Ectodermal cell (in vitro differentiated cells): ENCODE results near the gene CBX4.

ENCODE experiments used
- H3K27ac ChIP-seq: 2 replicates; pipeline ENCODE4 v1.7.0; 2013; ENCODE audit warnings: mild to moderate bottlenecking, low read depth, low read length; ENCODE audit not compliant: insufficient read depth, poor library complexity, severe bottlenecking
- H3K27me3 ChIP-seq: 2 replicates; pipeline ENCODE4 v1.7.0; 2013; ENCODE audit warnings: mild to moderate bottlenecking, low read length; ENCODE audit not compliant: insufficient read depth, control insufficient read depth, poor library complexity, severe bottlenecking
- H3K36me3 ChIP-seq: one replicate; pipeline ENCODE4 v1.7.0; 2013; ENCODE audit warnings: low read length; ENCODE audit not compliant: control insufficient read depth, insufficient read depth
- H3K4me1 ChIP-seq: one replicate; pipeline ENCODE4 v1.7.0; 2013; ENCODE audit warnings: low read length; ENCODE audit not compliant: control insufficient read depth, insufficient read depth
- H3K4me3 ChIP-seq: 2 replicates; pipeline ENCODE4 v1.7.0; 2013; ENCODE audit warnings: low read depth, low read length, control low read depth; ENCODE audit not compliant: insufficient read depth
- H3K9me3 ChIP-seq: 2 replicates; pipeline ENCODE4 v1.7.0; 2013; ENCODE audit warnings: mild to moderate bottlenecking, low read length, moderate library complexity; ENCODE audit not compliant: control insufficient read depth
- WGBS, 2 experiments: methylation state at CpG; one replicate each; pipeline ENCODE4 v1.1.7; 2013; ENCODE audit warnings: missing lambda C conversion rate in 2 of 2; 5-methylcytosine and 5-hydroxymethylcytosine counted together

The CBX4 gene

GRCh38 chr17:79872762-79873161 lies 33.5 kb upstream of the CBX4 start:
- Histone ChIP-seq H3K4me1 (peaks cover 12% of the 10 kb centered on the region), H3K4me3 (no peak overlapping the region), H3K36me3 (no peaks in the 10 kb centered on the region), H3K27me3 (no peaks in the 10 kb centered on the region), H3K27ac (no peak overlapping the region), H3K9me3 (no peaks in the 10 kb centered on the region)
- WGBS, 2 experiments = 92 to 93% methylated on average over 10 of the region's 10 CpGs

GRCh38 chr17:79871131-79871530 lies 31.9 kb upstream of the CBX4 start:
- Histone ChIP-seq H3K4me1 (peaks cover 12% of the 10 kb centered on the region), H3K27ac (no peak overlapping the region), H3K36me3 (no peaks in the 10 kb centered on the region), H3K4me3 (no peak overlapping the region), H3K9me3 (no peaks in the 10 kb centered on the region), H3K27me3 (no peaks in the 10 kb centered on the region)
- WGBS, 2 experiments = 94% methylated on average over 18 of the region's 18 CpGs

GRCh38 chr17:79870540-79870939 lies 31.3 kb upstream of the CBX4 start:
- 91 to 94% methylated on average over 15 of the region's 15 CpGs for WGBS, 2 experiments

GRCh38 chr17:79866791-79867518 lies 27.7 kb upstream of the CBX4 start:
- 90% methylated on average over 10 to 11 of the region's 11 CpGs for WGBS, 2 experiments
- Histone ChIP-seq H3K4me3 (no peak overlapping the region), H3K4me1 (peaks cover 16% of the 10 kb centered on the region), H3K36me3 (no peaks in the 10 kb centered on the region), H3K27ac (no peak overlapping the region), H3K9me3 (no peaks in the 10 kb centered on the region), H3K27me3 (no peaks in the 10 kb centered on the region)

More at GRCh38 chr17:79870540-79870939, 31.3 kb upstream of the CBX4 start:
- H3K27me3 ChIP-seq = no peaks in the 10 kb centered on the region
- peaks cover 12% of the 10 kb centered on the region for H3K4me1 ChIP-seq
- H3K9me3 ChIP-seq = no peaks in the 10 kb centered on the region
- H3K27ac ChIP-seq = no peak overlapping the region
- H3K4me3 ChIP-seq = no peak overlapping the region
- no peaks in the 10 kb centered on the region for H3K36me3 ChIP-seq

GRCh38 chr17:79865351-79866210 lies 26.3 kb upstream of the CBX4 start:
- no peak overlapping the region for H3K4me3 ChIP-seq
- no peaks in the 10 kb centered on the region for H3K36me3 ChIP-seq
- WGBS, 2 experiments = 89 to 90% methylated on average over 18 of the region's 18 CpGs
- no peaks in the 10 kb centered on the region for H3K27me3 ChIP-seq
- peaks cover 19% of the 10 kb centered on the region for H3K4me1 ChIP-seq
- H3K27ac ChIP-seq = no peak overlapping the region
- H3K9me3 ChIP-seq = no peaks in the 10 kb centered on the region

GRCh38 chr17:79864617-79865250 lies 25.5 kb upstream of the CBX4 start:
- no peak overlapping the region for H3K4me3 ChIP-seq
- no peaks in the 10 kb centered on the region for H3K27me3 ChIP-seq
- H3K9me3 ChIP-seq = no peaks in the 10 kb centered on the region
- WGBS, 2 experiments = 87 to 89% methylated on average over 20 of the region's 20 CpGs
- H3K27ac ChIP-seq = no peak overlapping the region
- H3K36me3 ChIP-seq = no peaks in the 10 kb centered on the region
- peaks cover 16% of the 10 kb centered on the region for H3K4me1 ChIP-seq

- WGBS, 2 experiments = 89 to 94% methylated on average over 8 of the region's 9 CpGs
- no peak overlapping the region for H3K4me3 ChIP-seq
- H3K27me3 ChIP-seq = no peaks in the 10 kb centered on the region
- peaks cover 12% of the 10 kb centered on the region for H3K4me1 ChIP-seq
- H3K36me3 ChIP-seq = no peaks in the 10 kb centered on the region
- H3K9me3 ChIP-seq = no peaks in the 10 kb centered on the region
- no peak overlapping the region for H3K27ac ChIP-seq
These were observed 24.9 kb upstream of the CBX4 start for GRCh38 chr17:79864147-79864546.

- no peaks in the 10 kb centered on the region for H3K9me3 ChIP-seq
- H3K27me3 ChIP-seq = no peaks in the 10 kb centered on the region
- no peak overlapping the region for H3K27ac ChIP-seq
- H3K4me1 ChIP-seq = peaks cover 7% of the 10 kb centered on the region
- WGBS, 2 experiments = 86 to 87% methylated on average over 13 of the region's 13 CpGs
- H3K36me3 ChIP-seq = no peaks in the 10 kb centered on the region
- no peak overlapping the region for H3K4me3 ChIP-seq
These were observed 23.7 kb upstream of the CBX4 start for GRCh38 chr17:79862771-79863440.

- Histone ChIP-seq H3K36me3 (no peaks in the 10 kb centered on the region), H3K4me1 (peaks cover 7% of the 10 kb centered on the region), H3K9me3 (no peaks in the 10 kb centered on the region), H3K27ac (no peak overlapping the region), H3K4me3 (no peak overlapping the region), H3K27me3 (no peaks in the 10 kb centered on the region)
- 85 to 86% methylated on average over 5 of the region's 5 CpGs for WGBS, 2 experiments
These were observed 23.0 kb upstream of the CBX4 start for GRCh38 chr17:79862238-79862637.
